Glutamatergic neuron (in vitro differentiated cells): ENCODE measurements around the gene HSPB1. TPM values are rescaled to one million over a fixed set of nuclear protein-coding genes. Genes with fewer than 3 reads are reported as not detected.

ENCODE experiments used
- DNase-seq: peaks from one replicate; pipeline ENCODE4 v3.0.0; 2022
- H3K27ac Mint-ChIP-seq: one replicate; pipeline ENCODE4 v1.8.0; 2020; ENCODE audit warnings: mild to moderate bottlenecking, mixed read lengths, inconsistent platforms; ENCODE audit not compliant: unreplicated experiment
- H3K27me3 Mint-ChIP-seq: one replicate; pipeline ENCODE4 v1.8.0; 2020; ENCODE audit warnings: mild to moderate bottlenecking, moderate library complexity, mixed read lengths, inconsistent platforms; ENCODE audit not compliant: unreplicated experiment
- H3K36me3 Mint-ChIP-seq: one replicate; pipeline ENCODE4 v1.8.0; 2020; ENCODE audit warnings: mild to moderate bottlenecking, mixed read lengths, inconsistent platforms; ENCODE audit not compliant: unreplicated experiment
- H3K4me1 Mint-ChIP-seq: one replicate; pipeline ENCODE4 v1.8.0; 2020; ENCODE audit warnings: mild to moderate bottlenecking, low read depth, mixed read lengths, inconsistent platforms; ENCODE audit not compliant: unreplicated experiment
- H3K4me3 Mint-ChIP-seq: one replicate; pipeline ENCODE4 v1.8.0; 2020; ENCODE audit warnings: mild to moderate bottlenecking, mixed read lengths, inconsistent platforms; ENCODE audit not compliant: unreplicated experiment
- H3K9me3 Mint-ChIP-seq: one replicate; pipeline ENCODE4 v1.8.0; 2020; ENCODE audit warnings: mild to moderate bottlenecking, moderate library complexity, mixed read lengths, inconsistent platforms; ENCODE audit not compliant: unreplicated experiment
- total RNA-seq: library from RNA; stranded (reverse); fragmentation: NEBNext Ultra II Directional; extraction: Animal tissue kit (Norgen Biotek cat#: 25700); gene quantifications from one replicate; pipeline ENCODE4 v1.2.1, GENCODE V29; 2021; ENCODE audit not compliant: unreplicated experiment
- TF ChIP-seq, protein P1 (sequence below): fragments of 200-600 bp; sonication (generic); IDR thresholded peaks from one replicate; pipeline ENCODE4 v1.5.0; 2021; ENCODE audit not compliant: partially characterized antibody, unreplicated experiment

The HSPB1 gene
- total RNA-seq, 1 donor from 2014 or later: 50.4 TPM

- Mint-ChIP-seq H3K36me3 (peaks cover 22% of the 10 kb centered on the region), H3K27ac (peak overlapping the region; percentile 14), H3K4me1 (peaks cover 48% of the 10 kb centered on the region), H3K9me3 (peaks cover 22% of the 10 kb centered on the region), H3K27me3 (peaks cover 11% of the 10 kb centered on the region), H3K4me3 (no peak overlapping the region)
- TF ChIP-seq, protein P1, sequence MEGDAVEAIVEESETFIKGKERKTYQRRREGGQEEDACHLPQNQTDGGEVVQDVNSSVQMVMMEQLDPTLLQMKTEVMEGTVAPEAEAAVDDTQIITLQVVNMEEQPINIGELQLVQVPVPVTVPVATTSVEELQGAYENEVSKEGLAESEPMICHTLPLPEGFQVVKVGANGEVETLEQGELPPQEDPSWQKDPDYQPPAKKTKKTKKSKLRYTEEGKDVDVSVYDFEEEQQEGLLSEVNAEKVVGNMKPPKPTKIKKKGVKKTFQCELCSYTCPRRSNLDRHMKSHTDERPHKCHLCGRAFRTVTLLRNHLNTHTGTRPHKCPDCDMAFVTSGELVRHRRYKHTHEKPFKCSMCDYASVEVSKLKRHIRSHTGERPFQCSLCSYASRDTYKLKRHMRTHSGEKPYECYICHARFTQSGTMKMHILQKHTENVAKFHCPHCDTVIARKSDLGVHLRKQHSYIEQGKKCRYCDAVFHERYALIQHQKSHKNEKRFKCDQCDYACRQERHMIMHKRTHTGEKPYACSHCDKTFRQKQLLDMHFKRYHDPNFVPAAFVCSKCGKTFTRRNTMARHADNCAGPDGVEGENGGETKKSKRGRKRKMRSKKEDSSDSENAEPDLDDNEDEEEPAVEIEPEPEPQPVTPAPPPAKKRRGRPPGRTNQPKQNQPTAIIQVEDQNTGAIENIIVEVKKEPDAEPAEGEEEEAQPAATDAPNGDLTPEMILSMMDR: no peak
- DNase-seq: no peak
Observed at GRCh38 chr7:76343294-76343930, 40.9 kb downstream of the HSPB1 start.

- Mint-ChIP-seq H3K27ac (no peak overlapping the region), H3K36me3 (peaks cover 22% of the 10 kb centered on the region), H3K4me1 (peaks cover 47% of the 10 kb centered on the region), H3K9me3 (peaks cover 22% of the 10 kb centered on the region), H3K4me3 (no peak overlapping the region), H3K27me3 (peaks cover 11% of the 10 kb centered on the region)
- TF ChIP-seq, protein P1: no peak
- no peak for DNase-seq
Observed at GRCh38 chr7:76343931-76344321, 41.5 kb downstream of the HSPB1 start.

GRCh38 chr7:76346097-76346496 lies 43.6 kb downstream of the HSPB1 start:
- peak overlapping the region; percentile 88 for H3K27ac Mint-ChIP-seq
- TF ChIP-seq, protein P1: no peak
- H3K4me3 Mint-ChIP-seq: peak overlapping the region; percentile 55
- peaks cover 43% of the 10 kb centered on the region for H3K4me1 Mint-ChIP-seq
- peaks cover 29% of the 10 kb centered on the region for H3K36me3 Mint-ChIP-seq
- H3K27me3 Mint-ChIP-seq: peaks cover 12% of the 10 kb centered on the region
- DNase-seq: no peak
- peaks cover 19% of the 10 kb centered on the region for H3K9me3 Mint-ChIP-seq

GRCh38 chr7:76346778-76347177 lies 44.3 kb downstream of the HSPB1 start:
- TF ChIP-seq, protein P1: no peak
- H3K27ac Mint-ChIP-seq: peak overlapping the region; percentile 81
- H3K9me3 Mint-ChIP-seq: peaks cover 22% of the 10 kb centered on the region
- peak overlapping the region; percentile 56 for H3K4me3 Mint-ChIP-seq
- peaks cover 50% of the 10 kb centered on the region for H3K4me1 Mint-ChIP-seq
- H3K27me3 Mint-ChIP-seq: peaks cover 12% of the 10 kb centered on the region
- H3K36me3 Mint-ChIP-seq: peaks cover 36% of the 10 kb centered on the region
- no peak for DNase-seq

DNA sequence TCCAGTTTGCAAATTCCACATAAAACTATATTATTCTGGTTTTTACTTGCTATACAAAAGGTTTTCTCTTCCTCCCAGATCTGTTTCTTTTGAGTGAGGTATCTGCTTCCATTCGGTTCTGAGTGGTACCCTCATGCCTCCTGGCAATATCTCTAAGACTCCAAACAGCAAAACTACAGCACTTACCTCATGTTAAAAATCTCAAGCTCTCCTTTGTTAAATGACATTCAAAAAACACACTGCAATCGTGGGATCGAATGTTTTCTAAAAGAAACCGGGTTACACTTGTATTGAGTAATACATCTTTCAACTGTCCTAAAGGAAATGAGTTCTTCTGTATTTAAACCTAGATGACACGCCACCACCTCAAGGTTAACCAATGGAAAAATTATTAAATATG lies 45.2 kb downstream of the HSPB1 start:
- Mint-ChIP-seq H3K27me3 (peaks cover 14% of the 10 kb centered on the region), H3K4me3 (peak overlapping the region; percentile 44), H3K36me3 (peaks cover 40% of the 10 kb centered on the region), H3K9me3 (peaks cover 24% of the 10 kb centered on the region), H3K27ac (peak overlapping the region; percentile 35), H3K4me1 (peaks cover 51% of the 10 kb centered on the region)
- TF ChIP-seq, protein P1: no peak
- no peak for DNase-seq
